Left lobe of liver (tissue), 2 donors: ENCODE results near the gene PCDH9. TPM values are rescaled to one million over a fixed set of nuclear protein-coding genes. Genes with fewer than 3 reads are reported as not detected.

Source experiments
- ATAC-seq: fragments of 200-7000 bp; cut with Tn5 transposase; one replicate; pipeline ENCODE4 v1.9.1; 2020; ENCODE audit warnings: mild to moderate bottlenecking, moderate library complexity
- DNase-seq: peaks from one replicate; pipeline ENCODE4 v3.0.0-alpha.2; 2020; ENCODE audit warnings: low spot score
- total RNA-seq: library from RNA; stranded (reverse); gene quantifications from one replicate; pipeline ENCODE4 v1.2.1, GENCODE V29; 2021
- donor health status: DM: no; HTN: no; CAD: no; lungs with moderate emphysema.
- donor health status: DM: no; HTN: yes; CAD: no.

The PCDH9 gene
- total RNA-seq, 1 donor from 2014 or later, result 2.4 TPM

DNA sequence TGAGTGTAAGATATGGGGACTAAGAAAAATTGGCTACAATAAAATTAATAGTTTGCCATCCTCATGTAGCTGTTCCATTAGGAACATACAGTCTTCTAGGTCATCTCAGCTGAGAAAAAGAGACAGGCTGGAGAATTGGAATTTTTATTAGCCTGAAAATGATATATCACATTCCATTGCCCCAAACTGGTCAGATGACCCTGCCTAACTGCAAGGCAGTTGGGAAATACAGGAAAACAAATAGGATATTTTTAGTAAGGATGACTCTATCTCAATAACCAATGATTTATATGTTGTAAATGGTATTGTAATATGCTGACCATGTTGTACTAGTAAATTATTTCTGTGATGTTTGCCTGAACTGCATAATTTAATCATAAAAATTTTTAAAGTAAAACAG is 673.8 kb downstream of the PCDH9 start:
- ATAC-seq (no peak), DNase-seq (no peak)

DNA sequence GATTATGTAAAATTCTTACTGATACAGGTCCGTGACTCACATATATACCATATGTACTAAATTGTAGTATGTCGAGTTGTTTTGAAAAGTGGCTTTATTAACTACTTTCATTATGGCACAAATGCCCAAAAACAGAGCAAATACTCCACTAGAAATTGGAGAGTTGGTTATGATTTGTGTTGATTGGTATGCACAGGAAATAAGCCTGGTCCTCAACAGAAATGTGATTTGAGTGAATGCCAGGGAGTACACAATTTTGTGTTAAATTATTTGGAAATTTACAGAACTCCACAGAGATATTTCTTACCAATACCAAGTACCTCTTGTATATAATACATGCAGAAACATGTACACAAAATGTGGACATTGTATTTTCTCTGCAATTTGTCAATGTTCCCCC is 676.7 kb downstream of the PCDH9 start:
- DNase-seq (no peak), ATAC-seq (no peak)

DNA sequence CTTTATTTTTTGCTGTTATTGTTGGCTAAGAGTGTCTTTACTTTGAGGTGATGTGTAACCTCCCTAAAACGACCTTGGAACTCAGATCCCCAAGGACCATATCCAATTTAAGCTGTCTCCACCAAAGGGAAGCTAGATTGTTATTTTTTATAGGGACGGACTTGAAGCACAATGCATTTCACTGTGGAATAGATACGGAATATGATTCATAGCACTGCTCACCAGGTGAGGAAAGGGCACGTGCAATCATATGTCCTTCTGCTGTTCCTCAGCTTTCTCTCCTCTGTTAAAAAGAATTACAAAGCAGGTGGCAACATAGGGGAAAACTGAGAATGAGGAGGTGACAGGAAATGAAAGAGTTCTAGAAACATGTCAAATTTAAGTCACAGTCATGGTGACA is 679.0 kb downstream of the PCDH9 start:
- ATAC-seq, result no peak
- no peak for DNase-seq

DNA sequence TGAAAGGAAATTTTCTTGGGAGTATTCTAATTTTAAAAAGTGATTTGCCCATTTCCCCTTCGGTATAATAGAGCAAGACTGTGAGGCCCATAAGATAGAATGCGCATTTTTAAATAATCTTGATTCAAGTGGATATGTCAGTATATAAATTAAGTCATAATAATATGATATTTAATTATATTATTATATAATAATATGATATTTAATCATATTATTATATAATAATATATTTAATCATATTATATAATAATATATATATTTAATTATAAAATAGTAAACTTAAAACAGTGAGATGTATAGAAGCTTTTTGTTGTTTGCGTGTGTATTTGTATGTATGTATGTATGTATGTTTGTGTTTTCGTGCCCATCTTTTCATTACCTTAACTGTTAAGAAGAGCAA is 682.5 kb downstream of the PCDH9 start:
- ATAC-seq, result no peak
- DNase-seq, result no peak

DNA sequence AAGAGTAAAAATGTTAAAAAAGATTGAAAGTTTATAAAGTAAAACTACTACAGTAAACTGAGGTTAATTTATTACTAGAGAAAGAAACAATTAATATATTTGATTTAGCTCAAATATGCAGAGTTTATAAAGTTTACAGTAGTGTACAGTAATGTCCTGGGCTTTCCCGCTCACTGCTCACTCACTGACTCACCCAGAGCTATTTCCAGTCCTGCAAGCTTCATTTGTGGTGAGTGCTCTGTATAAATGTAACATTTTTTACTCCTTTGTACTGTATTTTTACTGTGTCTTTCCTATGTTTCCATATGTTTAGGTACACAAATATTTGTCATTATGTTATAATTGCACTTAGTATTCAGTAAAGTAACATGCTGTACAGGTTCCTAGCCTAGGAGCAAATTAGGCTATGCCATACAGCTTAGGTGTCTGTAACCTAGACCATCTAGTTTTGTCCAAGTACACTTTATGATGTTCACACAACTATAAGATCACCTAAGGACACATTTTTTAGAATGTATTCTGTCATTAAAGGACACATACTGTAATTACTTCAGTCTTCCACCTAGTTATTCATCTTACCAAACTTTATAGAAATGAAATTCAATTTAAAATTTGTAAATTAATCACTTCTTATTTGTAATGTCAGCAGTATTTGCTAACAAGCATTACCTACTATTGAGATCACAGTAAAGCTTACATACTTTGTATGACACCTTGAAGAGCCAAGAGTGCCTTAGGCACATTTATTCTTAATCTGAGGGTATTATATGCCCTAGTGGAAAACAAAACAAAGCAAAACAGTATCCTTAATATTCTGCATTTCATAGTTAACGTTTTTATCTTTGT is 683.4 kb downstream of the PCDH9 start:
- DNase-seq, result no peak
- ATAC-seq, result no peak

DNA sequence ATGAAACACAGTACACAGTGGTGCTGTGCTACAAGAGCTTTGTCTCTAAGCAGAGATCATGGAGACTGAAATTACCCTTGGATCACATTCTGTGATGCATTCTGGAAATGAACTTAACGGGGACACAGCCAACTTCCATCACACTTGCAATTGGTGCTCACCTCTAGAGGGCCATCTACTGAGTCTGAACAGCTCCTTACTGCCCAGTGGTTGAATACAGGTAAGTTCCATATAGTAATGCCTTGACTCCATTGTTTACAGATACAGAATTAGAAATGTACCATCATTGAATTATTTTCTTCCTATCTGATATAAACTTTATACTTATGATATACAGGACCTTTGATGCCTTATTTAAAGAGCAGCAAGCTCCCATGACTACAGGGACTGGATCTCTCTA is 686.4 kb downstream of the PCDH9 start:
- ATAC-seq (peak; percentile 45), DNase-seq (no peak)

DNA sequence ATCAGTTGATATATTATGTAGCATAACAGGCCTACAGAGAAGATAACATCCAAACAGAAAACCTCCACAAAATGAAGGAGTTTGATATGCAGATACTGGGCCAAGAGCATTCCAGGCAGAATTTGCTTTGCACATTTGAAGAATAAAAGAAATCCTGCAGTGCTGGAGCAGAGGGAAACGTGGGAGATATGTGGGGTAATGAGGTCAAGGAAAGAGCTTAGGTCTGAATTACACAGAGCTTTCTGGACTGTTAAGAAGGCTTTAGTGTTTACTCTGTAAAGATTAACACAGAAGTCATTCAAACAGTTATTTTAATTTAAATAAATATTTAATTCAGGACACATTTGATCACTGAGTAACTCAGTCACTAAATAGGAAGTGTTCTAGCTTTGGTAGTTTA is 692.7 kb downstream of the PCDH9 start:
- DNase-seq (no peak), ATAC-seq (no peak)

DNA sequence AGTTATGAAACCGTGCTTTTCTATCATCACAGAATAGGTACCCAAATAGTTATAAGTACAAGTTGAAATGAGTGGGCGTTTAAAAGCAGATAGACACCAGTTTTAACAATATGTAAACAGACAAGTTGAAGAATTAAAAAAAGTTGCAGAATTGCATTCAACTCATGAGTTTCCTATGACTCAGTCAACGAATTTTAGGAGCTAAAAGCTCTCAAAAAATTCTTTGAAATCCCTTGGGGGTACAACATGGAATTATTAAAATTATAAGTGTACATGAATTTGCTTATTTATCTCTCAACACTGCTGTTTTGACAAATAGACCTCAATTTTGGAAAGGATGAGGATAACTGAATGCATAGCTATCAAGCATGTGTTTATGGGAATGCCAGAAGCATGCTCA is 693.4 kb downstream of the PCDH9 start:
- DNase-seq (no peak), ATAC-seq (no peak)

DNA sequence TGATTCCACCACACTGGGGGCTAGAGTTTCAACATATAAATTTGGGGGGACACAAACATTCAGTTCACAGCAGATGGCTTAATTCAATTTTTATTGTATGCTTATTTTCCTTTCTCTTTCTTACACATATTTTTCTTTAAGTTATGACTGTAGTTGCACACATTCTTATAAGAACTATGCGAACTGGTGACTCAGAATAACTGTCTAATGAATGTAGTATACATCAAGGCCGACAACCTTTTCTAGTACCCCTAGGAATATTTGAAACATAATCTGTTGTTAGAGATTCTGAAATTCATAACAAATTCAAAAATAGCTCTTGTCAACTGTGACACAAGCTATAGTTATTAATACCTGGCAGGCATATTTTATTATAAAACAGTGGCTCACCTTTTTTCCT is 695.6 kb downstream of the PCDH9 start:
- DNase-seq, result no peak
- ATAC-seq, result no peak

DNA sequence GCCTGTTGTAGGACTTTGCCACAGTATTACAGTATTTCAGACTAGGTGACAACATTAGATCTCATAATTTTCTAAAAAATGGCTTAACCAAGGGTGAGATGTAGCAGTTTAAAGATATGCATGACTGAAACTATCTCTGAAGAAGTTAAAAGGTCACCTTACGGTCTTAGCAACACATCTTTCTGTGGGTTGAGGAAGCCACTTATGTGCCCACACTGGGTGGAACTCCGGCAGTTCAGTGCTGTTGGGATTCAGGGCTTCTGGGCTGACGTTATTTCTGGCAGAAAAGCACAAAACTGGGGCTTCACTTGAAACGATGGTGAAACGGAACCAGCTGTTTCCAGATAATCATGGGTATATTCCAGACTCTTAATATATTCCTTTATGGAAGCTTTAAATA is 697.3 kb downstream of the PCDH9 start:
- DNase-seq (no peak), ATAC-seq (no peak)

DNA sequence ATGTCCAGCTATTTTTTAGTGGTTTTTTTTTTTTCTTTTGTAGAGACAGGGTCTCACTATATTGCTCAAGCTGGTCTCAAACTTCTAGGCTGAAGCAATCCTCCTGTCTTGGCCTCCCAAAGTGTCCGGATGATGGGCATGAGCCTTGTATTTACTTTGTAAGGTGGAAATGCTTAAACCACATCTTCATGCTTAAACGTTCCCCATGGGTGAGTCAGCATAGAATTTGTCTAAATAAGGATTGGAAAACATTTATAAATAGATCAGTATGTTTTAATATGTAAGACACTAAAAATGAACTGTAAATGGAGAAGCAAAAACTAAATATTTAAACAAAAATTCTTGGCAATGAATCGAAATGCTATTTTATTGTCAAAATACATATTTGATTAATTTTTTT is 698.0 kb downstream of the PCDH9 start:
- ATAC-seq, result no peak

DNA sequence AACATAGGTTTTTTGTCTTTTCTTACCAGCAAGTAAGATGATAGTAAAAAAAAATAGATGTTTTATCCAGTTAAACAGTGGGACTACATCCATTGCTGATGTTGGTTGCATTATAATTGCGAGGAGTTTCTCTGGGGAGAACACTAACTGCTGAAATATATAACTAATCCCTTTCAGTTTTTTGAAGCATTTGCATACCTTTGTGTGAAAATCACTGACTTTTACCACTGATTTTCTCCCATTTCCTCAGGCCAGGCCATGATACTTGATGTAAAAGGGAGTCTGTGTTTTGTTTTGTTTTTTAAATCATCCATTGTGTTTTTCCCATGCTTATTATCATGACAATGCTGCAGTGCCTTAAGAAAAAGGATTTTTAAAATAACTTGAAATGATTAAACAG is 699.5 kb downstream of the PCDH9 start:
- DNase-seq, result no peak
- no peak for ATAC-seq

More for the DNA sequence above, 698.0 kb downstream of the PCDH9 start:
- DNase-seq, result no peak

DNA sequence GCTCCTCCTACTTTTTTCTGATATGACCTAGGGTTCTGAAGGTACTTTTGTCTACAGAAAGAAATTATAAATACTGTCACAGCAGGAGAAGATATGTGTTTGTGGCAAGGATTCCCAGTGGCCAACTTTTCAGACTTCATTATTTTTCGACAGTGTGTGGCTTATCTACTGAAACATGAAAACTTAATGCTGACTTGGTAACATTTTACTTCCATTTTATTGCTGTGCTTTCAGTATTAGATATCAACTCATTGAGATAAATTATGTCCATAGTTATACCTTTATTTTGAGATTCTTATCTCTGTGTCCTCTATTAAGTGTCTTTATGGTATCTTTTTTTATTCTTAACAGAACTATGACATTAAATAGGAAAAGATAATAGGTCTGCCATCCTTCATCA is 700.0 kb downstream of the PCDH9 start:
- DNase-seq (no peak), ATAC-seq (no peak)

DNA sequence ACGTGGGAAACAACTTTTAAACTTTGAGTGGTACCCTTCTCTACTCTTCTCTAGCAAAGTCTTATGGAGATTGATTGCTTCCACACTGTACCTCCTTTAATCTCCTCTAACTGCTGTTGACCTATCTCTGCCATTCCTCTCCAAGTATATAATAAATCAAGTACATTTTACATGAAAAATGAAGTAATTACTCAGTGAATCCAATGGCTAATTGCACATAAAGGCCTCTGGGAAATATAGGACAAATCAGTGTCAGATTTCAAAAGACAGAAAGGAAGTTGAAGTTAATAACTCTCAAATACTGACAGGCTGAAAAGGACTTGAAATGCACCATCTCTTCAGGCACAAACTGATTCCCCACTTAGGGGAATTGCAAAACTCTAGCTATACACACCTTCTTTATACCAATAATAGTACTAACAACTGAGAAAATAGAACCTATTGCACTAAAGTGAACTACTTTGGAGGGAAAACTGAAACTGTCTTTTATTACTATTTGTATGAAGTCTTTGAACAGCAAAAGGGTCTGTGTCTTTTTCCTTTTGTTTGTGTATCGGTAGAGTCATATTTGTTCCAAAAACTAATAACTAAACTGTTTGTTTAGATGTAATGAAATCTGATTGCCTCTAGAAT is 701.1 kb downstream of the PCDH9 start:
- ATAC-seq (no peak), DNase-seq (no peak)

DNA sequence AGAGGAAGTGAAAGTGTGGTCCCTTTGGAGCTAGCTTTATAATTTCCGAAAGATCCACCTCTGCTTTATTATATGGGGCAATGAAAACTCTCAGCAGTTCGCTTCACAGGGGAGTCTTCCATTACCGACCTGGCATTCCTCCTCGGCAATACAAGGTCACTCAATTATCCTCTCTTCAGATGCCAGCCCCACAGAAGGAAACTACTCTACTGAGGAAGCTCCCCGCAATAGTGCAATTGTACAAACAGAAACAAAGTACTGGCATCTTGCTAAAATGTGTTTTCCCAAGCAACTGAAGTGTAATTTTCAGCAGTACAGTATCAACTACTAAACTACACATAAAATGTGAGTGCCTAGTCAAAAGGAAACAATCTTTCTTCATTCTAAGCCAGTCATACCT is 702.0 kb downstream of the PCDH9 start:
- ATAC-seq, result no peak
- no peak for DNase-seq

DNA sequence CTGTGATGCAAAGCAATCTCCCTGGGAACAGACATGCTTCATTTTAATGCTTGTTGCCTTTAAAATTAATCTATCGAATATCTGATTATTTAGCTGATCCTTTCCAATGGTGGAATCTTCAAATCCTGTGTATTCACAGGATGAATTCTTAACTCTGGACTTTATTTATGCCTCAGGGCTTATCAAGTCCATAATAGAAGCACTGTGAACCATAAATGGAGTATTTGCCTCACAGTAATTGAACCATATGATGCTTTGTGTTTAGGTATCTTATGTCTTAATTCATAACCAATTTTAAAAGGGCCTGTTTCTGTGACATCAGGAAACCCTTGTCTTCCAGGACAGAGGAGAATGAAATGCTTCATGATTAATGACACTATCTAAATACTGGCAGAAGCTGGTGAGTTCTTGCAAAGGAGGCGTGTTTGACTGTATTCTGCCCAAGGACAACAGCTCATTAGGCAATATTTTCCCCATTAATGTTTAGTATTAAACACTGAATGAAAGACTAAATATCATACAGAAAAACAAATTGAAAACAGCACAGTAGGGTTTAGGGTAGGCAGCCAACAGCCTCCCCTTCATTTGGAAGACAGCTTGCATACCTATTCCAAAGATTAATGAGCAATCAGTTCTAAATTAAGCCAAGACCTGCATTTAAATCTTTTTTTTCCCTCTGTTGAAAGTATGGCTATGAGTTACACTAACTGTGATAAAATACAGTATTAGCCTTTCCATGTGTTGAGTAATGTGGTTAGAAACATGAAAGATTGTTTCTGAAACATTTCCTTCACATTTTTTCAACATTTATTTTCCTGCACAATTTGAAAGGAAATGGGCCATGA is 709.4 kb downstream of the PCDH9 start:
- ATAC-seq (no peak), DNase-seq (no peak)

DNA sequence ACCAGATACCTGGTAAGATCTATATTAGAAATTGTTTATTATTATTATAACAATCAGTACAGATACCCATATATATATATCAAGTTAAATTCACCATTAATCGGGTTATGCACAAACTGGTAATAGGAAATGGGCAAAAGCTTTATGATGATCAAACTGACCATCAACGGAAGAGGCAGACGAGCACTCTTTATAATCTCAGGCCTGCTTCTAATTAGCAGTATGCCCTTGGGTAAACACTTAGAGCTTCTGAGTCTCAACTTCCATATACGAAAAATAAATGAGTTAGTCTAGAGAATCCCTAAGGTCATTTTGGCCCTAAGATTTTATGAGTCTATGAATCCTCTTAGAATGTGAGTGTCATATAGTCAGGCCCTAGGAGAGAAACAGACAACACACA is 710.9 kb downstream of the PCDH9 start:
- no peak for ATAC-seq

DNA sequence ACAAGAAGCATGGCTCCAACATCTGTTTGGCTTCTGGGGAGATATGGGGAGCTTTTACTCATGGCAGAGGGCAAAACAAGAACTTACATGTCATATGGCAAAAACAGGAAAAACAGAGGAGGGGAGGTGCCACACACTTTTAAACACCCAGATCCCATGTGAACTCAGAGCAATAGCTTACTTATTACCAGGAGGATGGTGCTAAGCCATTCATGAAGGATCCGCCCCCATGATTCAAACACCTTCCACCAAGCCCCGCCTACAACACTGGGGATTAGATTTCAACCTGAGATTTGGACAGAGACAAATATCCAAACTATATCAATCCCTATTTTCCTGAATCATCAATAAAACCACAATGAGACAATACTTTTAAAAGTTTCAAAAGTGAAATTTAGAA is 712.1 kb downstream of the PCDH9 start:
- DNase-seq, result no peak
- no peak for ATAC-seq

More for the DNA sequence above, 710.9 kb downstream of the PCDH9 start:
- DNase-seq, result no peak

DNA sequence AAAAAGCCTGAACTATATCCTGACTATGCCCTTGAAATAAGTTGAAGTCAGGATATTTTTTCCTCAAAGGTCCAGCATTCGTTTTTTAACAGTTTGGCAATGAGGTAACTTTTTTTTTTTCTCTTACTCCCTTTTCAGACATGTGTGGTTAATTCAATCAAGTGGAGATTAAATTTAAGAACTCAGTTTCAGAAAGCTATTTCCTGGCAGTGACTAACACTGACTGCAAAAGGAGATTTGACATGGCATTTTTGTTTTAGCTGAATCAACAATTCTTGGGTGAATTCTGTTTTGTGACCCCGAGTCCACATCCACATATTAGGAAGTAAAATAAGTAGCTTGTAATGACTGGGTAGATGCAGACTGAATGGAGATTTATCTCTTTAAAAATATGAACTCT is 716.4 kb downstream of the PCDH9 start:
- no peak for DNase-seq
- ATAC-seq, result no peak

DNA sequence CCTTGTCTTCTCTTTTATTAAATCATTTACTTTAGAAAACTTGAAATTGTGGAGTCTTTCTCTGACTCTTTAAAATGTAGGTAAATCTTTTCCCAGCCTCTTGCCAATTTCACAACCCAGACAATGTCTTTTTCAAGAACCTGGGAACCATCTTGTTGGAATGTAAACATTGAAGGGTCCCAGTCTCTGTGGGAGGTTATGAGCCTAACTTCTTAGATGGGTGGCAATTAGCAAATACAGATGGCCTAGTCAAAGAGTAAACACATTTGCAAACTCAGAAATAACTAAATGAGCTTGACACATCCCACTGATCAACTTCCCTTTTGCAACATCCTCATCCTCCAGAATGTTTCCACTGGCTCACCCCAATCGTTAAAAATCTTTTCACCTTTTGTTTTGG is 721.0 kb downstream of the PCDH9 start:
- DNase-seq, result no peak
- no peak for ATAC-seq

DNA sequence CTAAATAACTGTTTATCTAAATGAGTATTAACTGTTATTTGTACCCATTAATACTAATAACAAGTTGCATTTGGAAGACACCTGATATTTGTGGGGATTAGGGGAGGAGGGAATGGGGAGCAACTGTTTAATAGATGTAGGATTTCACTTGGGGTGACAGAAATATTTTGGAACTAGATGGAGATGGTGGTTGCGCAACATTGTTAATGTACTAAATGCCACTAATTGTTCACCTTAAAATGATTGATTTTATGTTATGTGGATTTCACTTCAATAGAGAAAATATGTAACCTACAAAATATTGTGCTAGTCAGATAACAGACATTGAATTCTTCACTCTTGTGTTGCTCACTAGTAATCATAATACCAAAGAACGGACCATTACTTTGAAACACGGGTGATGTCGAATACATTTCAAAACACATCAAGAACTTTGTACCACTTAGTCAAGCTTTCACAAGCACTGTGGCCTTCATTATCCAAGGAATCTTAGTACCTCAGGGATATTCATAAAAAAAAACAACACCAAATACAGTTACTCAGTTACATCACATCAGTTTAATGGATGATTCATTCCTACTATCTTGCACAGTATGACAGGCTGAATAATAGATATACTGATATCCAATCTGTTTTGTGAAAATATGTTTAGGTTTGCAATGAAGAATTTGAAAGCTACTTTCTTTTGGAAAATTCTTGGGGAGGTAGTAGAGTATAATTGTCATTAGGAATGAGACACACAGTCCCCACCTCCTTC is 721.8 kb downstream of the PCDH9 start:
- ATAC-seq (no peak), DNase-seq (no peak)
